Measurements from ENCODE around the gene ESPNL. TPM values are rescaled to one million over a fixed set of nuclear protein-coding genes. Genes with fewer than 3 reads are reported as not detected.

Gene ESPNL
- total RNA-seq, 1 experiment from 2014 or later, result 1.0 TPM

DNA sequence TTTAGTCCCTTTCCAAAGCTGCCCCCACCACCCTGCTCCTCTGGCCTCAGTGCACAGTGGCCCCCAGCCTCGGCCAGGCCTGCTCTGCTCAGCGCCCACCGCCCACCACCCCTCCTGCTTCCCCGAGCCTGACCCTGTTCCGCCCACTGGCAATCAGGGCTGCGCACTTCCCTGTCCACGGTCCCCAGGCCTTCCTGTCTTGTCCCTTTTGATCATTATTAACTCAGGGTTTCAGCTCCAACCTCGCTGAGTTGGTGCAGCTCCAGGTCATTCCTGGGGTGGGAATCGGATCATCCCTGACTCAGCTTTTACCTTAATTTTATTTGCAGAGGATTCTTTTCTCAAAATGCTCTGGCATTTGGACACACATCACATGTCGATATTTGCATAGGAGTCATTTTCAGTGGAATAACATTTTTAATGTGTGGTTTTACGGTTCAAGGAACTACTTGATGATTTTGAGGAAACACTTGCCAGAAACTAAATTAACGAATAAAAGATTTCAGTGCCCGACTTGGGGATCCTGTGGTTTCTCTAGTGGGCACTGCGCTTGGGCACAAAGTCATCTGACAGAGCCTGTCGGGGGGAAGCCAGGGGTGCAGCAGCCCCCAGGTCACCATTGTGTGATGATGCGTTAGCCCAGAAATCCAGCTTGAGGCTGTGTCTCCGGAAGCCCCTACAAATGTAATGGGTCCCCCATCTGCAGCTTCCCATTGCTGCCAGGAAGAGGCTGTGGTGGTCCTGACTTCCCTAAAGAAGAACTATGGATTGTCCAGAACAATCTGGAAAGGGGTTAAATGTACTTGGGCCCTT, 1.0 kb upstream of the ESPNL start:
- Histone ChIP-seq H3K27ac (ENCODE audit: low read length) (no peak overlapping the region), H3K4me1 (ENCODE audit: low read length) (peaks cover 12% of the 10 kb centered on the region), H3K79me2 (ENCODE audit: low read length) (no peaks in the 10 kb centered on the region), H3K4me3 (ENCODE audit: low read length) (no peak overlapping the region), H3K9ac (ENCODE audit: low read length) (no peak overlapping the region), H2AFZ (ENCODE audit: low read length) (no peak overlapping the region), H3K27me3 (ENCODE audit: low read length) (no peaks in the 10 kb centered on the region), H3K9me2 (replicated peaks; ENCODE audit: insufficient read depth, low read length) (no peaks in the 10 kb centered on the region), H4K20me1 (ENCODE audit: insufficient read depth, low read depth, low read length) (no peaks in the 10 kb centered on the region), H3K4me2 (ENCODE audit: low read depth, low read length, poor library complexity, severe bottlenecking) (peak overlapping the region; percentile 29), H3K9me3 (ENCODE audit: low read length) (no peaks in the 10 kb centered on the region), H3K36me3 (ENCODE audit: insufficient read depth, low read length) (no peaks in the 10 kb centered on the region; the same call in 1 of the 2 replicates)
- DNase-seq, result no peak

DNA sequence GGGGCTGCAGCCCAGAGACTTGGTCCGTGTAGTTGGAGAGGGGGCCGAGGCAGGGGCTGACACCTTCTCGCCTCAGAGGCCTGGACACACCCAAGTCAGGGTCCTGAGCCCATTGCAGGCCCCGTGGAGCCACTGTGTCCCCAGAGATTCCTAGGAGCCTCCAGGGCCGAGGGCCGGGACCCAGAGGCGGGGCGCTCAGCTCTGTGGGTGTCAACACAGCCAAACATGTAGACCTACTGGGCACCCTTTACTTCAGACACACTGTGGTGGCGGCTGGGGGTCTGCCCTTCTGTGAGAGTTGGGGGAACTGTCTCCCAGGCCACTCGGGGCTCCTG, 459 bp upstream of the ESPNL start:
- H3K4me1 ChIP-seq (ENCODE audit: low read length), result peaks cover 12% of the 10 kb centered on the region
- H2AFZ ChIP-seq (ENCODE audit: low read length), result no peak overlapping the region
- H3K79me2 ChIP-seq (ENCODE audit: low read length), result no peaks in the 10 kb centered on the region
- H3K9me3 ChIP-seq (ENCODE audit: low read length), result no peaks in the 10 kb centered on the region
- H3K9ac ChIP-seq (ENCODE audit: low read length), result no peak overlapping the region
- H4K20me1 ChIP-seq (ENCODE audit: insufficient read depth, low read depth, low read length), result no peaks in the 10 kb centered on the region
- H3K4me3 ChIP-seq (ENCODE audit: low read length), result no peak overlapping the region
- no peak for DNase-seq
- no peaks in the 10 kb centered on the region; the same call in 1 of the 2 replicates for H3K36me3 ChIP-seq (ENCODE audit: insufficient read depth, low read length)
- H3K4me2 ChIP-seq (ENCODE audit: low read depth, low read length, poor library complexity, severe bottlenecking), result no peak overlapping the region
- H3K27ac ChIP-seq (ENCODE audit: low read length), result no peak overlapping the region
- H3K27me3 ChIP-seq (ENCODE audit: low read length), result no peaks in the 10 kb centered on the region
- no peaks in the 10 kb centered on the region for H3K9me2 ChIP-seq (replicated peaks; ENCODE audit: insufficient read depth, low read length)

DNA sequence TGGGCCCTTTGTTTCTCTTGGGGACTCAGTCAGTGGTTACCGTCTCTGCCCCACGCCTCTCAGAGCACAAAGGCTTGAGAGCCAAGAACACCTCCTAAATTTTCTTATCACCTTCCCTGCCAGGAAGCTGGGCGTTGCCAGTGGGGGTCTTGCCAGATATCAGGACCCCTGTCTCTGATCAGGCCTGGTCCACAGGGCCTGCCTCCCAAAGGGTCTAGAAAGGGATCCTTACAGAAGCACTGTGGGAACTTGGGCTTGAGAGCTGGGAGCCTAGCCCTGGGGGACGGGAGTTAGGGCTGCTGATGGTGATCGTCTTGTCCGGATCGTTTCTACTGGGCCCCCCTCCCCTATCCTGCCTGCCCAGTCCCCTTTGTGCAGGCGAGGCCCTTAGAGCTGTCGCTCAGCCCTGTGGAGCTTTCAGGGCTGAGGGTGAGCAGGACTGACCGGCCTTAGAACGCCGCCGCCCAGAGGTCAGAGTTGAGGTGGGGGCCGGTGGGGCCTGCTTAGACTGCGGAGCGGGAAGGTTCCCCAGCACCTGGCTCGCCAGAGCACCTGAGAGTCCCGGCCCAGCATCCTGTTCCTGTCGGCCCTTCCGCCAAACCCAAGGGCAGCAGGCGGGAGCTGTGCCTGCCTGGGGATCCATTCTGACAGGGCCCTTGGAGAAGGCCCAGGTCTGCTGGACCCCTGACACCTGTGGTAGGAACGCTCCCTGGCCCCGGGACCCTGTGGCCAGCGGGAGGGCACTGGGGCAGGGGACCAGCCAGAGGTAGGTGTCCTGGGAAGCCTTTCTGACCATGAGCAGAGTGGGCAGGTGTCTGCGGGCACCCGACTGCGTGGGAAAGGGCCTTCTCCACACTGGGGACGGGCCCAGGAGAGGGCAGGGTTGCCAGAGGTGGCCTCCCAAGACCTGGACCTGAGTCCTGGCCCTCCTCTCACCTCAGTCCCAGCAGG, 956 bp downstream of the ESPNL start:
- no peaks in the 10 kb centered on the region for H3K9me3 ChIP-seq (ENCODE audit: low read length)
- H3K27ac ChIP-seq (ENCODE audit: low read length), result no peak overlapping the region
- H3K79me2 ChIP-seq (ENCODE audit: low read length), result no peaks in the 10 kb centered on the region
- no peaks in the 10 kb centered on the region for H4K20me1 ChIP-seq (ENCODE audit: insufficient read depth, low read depth, low read length)
- H3K4me2 ChIP-seq (ENCODE audit: low read depth, low read length, poor library complexity, severe bottlenecking), result no peak overlapping the region
- no peaks in the 10 kb centered on the region for H3K27me3 ChIP-seq (ENCODE audit: low read length)
- DNase-seq, result no peak
- peaks cover 13% of the 10 kb centered on the region for H3K4me1 ChIP-seq (ENCODE audit: low read length)
- H3K36me3 ChIP-seq (ENCODE audit: insufficient read depth, low read length), result no peaks in the 10 kb centered on the region
- H3K9me2 ChIP-seq (replicated peaks; ENCODE audit: insufficient read depth, low read length), result no peaks in the 10 kb centered on the region
- H3K9ac ChIP-seq (ENCODE audit: low read length), result no peak overlapping the region
- no peak overlapping the region for H2AFZ ChIP-seq (ENCODE audit: low read length)
- H3K4me3 ChIP-seq (ENCODE audit: low read length), result no peak overlapping the region

DNA sequence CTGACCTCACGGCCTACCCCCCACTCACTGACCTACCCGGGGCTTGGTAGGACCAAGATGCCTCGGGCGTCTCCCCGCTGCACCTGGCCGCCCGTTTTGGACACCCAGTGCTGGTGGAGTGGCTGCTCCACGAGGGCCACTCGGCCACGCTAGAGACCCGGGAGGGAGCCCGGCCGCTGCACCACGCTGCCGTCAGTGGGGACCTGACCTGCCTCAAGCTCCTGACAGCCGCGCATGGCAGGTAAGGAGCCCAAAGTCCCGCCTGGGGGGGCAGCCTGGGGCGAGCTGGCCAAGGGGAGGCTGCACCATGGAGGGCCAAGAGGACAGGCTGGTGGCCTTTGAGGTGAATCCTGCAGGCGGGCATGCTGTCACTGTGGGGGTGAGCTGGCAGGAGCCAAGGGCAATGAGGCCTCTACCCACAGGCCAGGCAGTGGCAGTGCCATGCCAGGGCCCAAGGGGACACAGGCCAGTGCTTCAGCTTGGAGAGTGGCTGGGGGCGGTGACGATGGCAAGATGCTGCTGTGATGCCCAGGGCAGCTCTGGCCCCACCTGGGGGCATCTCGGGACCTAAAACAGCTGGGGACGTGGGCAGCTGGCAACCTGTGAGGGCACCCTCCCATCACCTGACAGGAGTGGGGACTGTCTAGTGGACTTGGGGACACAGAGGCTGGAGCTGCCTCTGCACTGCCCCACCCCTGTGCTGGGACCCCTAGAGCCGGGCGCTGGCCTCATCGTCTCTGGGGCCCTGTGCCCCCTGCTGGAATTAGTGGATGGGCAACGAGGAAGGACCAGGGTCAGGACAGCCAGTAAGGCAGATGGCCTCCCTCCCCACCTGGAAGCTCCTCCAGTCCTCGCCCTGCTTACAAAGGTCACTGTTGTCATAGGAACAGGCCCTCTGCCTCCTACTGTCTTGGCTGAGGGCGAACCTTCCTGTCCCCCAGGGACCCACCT, 2.0 kb downstream of the ESPNL start:
- H3K4me3 ChIP-seq (ENCODE audit: low read length), result no peak overlapping the region
- no peak overlapping the region for H3K4me2 ChIP-seq (ENCODE audit: low read depth, low read length, poor library complexity, severe bottlenecking)
- no peaks in the 10 kb centered on the region for H4K20me1 ChIP-seq (ENCODE audit: insufficient read depth, low read depth, low read length)
- H3K9me2 ChIP-seq (replicated peaks; ENCODE audit: insufficient read depth, low read length), result no peaks in the 10 kb centered on the region
- no peaks in the 10 kb centered on the region for H3K79me2 ChIP-seq (ENCODE audit: low read length)
- H3K27ac ChIP-seq (ENCODE audit: low read length), result no peak overlapping the region
- no peak overlapping the region for H2AFZ ChIP-seq (ENCODE audit: low read length)
- H3K27me3 ChIP-seq (ENCODE audit: low read length), result no peaks in the 10 kb centered on the region
- no peaks in the 10 kb centered on the region for H3K9me3 ChIP-seq (ENCODE audit: low read length)
- H3K4me1 ChIP-seq (ENCODE audit: low read length), result peaks cover 23% of the 10 kb centered on the region
- H3K9ac ChIP-seq (ENCODE audit: low read length), result no peak overlapping the region
- no peak for DNase-seq
- no peaks in the 10 kb centered on the region for H3K36me3 ChIP-seq (ENCODE audit: insufficient read depth, low read length)

DNA sequence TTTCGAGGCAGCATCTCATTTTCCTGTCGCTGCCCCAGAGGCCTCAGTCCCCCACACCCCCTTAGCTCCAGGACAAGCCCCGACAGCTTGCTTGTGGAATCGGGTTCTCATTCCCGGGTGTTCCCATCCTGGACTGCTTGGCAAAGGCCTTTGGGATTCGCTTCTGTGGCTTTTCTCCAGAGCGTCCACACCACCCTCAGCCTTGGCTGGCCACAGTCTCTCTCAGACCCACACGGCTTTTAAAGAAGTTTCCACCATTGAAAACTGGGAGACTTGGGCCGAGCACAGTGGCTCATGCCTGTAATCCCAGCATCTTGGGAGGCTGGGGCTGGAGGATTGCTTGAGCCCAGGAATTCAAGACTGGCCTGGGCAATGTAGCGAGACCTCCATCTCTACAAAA, 2.7 kb downstream of the ESPNL start:
- H3K36me3 ChIP-seq (ENCODE audit: insufficient read depth, low read length), result no peaks in the 10 kb centered on the region
- no peak overlapping the region for H3K9ac ChIP-seq (ENCODE audit: low read length)
- no peaks in the 10 kb centered on the region for H3K79me2 ChIP-seq (ENCODE audit: low read length)
- H3K27me3 ChIP-seq (ENCODE audit: low read length), result no peaks in the 10 kb centered on the region
- no peak overlapping the region for H3K4me2 ChIP-seq (ENCODE audit: low read depth, low read length, poor library complexity, severe bottlenecking)
- H3K4me1 ChIP-seq (ENCODE audit: low read length), result peaks cover 30% of the 10 kb centered on the region
- H3K9me3 ChIP-seq (ENCODE audit: low read length), result no peaks in the 10 kb centered on the region
- no peaks in the 10 kb centered on the region for H4K20me1 ChIP-seq (ENCODE audit: insufficient read depth, low read depth, low read length)
- no peak overlapping the region for H3K4me3 ChIP-seq (ENCODE audit: low read length)
- H2AFZ ChIP-seq (ENCODE audit: low read length), result no peak overlapping the region
- no peak for DNase-seq
- no peak overlapping the region for H3K27ac ChIP-seq (ENCODE audit: low read length)
- H3K9me2 ChIP-seq (replicated peaks; ENCODE audit: insufficient read depth, low read length), result no peaks in the 10 kb centered on the region

DNA sequence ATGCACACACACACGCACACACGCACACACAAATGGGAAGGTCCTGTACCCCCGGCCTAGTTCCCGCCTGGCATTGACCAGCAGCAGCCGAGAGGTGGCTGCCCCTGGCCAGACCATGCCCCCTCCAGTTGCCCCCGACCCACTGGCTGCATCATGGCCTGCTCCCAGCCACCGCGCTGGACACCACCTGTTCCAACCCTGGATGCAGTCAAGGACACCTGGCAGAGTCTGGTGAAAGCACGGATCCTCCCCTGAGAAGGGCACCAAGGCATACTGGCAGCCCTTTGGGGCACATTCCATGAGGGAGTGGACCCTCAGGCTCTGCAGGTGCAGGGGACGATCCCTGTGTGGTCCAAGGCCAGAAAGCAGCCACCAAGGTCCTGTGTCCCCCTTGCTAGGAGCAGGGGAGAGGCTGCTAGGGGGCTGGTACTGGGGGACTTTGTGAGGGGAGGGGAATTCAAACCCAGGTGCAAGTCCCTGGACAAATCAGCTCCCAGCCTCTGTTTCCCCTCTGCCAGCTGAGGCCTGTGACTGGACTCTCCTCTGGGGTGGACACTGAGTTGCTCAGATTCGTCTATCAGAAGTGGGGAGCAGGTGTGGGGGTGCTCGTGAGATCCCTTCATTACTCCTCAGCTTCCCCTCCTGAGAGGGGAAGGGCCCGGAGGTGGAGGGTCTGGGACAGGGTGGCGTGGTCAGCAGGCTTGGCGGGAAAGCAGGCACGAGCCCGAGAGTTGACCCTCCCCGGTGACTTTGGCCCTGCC, 3.5 kb downstream of the ESPNL start:
- Histone ChIP-seq H2AFZ (ENCODE audit: low read length) (no peak overlapping the region), H3K36me3 (ENCODE audit: insufficient read depth, low read length) (no peaks in the 10 kb centered on the region), H3K4me3 (ENCODE audit: low read length) (no peak overlapping the region), H3K9ac (ENCODE audit: low read length) (no peak overlapping the region), H3K27me3 (ENCODE audit: low read length) (no peaks in the 10 kb centered on the region), H3K4me1 (ENCODE audit: low read length) (peaks cover 37% of the 10 kb centered on the region), H3K9me2 (replicated peaks; ENCODE audit: insufficient read depth, low read length) (no peaks in the 10 kb centered on the region), H3K4me2 (ENCODE audit: low read depth, low read length, poor library complexity, severe bottlenecking) (no peak overlapping the region), H4K20me1 (ENCODE audit: insufficient read depth, low read depth, low read length) (no peaks in the 10 kb centered on the region), H3K27ac (ENCODE audit: low read length) (no peak overlapping the region), H3K9me3 (ENCODE audit: low read length) (no peaks in the 10 kb centered on the region), H3K79me2 (ENCODE audit: low read length) (no peaks in the 10 kb centered on the region)
- no peak for DNase-seq

DNA sequence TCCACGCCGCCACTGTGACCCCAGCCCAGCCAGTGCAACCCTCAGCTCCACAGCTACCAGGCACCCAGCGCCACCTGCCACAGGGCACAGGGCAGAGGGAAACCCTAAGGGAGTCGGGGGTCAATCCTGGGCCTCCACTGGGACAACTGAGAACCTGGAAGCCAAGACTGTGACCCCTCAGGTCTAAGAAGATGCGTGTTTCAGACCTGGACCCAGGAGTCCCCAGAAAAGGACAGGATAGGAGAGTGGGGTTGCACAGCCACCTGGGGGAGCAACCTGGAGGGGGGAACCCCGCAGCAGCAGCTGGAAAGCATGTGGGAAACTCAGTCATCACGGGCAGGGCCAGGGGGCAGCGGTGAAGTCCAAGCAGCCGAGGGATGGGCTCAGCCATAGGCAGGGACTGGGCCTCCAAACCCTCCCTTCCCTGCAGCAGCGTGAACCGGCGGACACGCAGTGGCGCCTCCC, 4.1 kb downstream of the ESPNL start:
- Histone ChIP-seq H3K4me1 (ENCODE audit: low read length) (peaks cover 37% of the 10 kb centered on the region), H3K27ac (ENCODE audit: low read length) (no peak overlapping the region), H3K4me3 (ENCODE audit: low read length) (no peak overlapping the region), H4K20me1 (ENCODE audit: insufficient read depth, low read depth, low read length) (no peaks in the 10 kb centered on the region), H3K9me2 (replicated peaks; ENCODE audit: insufficient read depth, low read length) (no peaks in the 10 kb centered on the region), H3K9me3 (ENCODE audit: low read length) (no peaks in the 10 kb centered on the region), H3K36me3 (ENCODE audit: insufficient read depth, low read length) (no peaks in the 10 kb centered on the region), H3K9ac (ENCODE audit: low read length) (no peak overlapping the region), H3K4me2 (ENCODE audit: low read depth, low read length, poor library complexity, severe bottlenecking) (no peak overlapping the region), H2AFZ (ENCODE audit: low read length) (no peak overlapping the region), H3K27me3 (ENCODE audit: low read length) (no peaks in the 10 kb centered on the region), H3K79me2 (ENCODE audit: low read length) (no peaks in the 10 kb centered on the region)
- DNase-seq, result no peak
